Measurements from ENCODE around the gene TBX3. TPM values are rescaled to one million over a fixed set of nuclear protein-coding genes. Genes with fewer than 3 reads are reported as not detected.

Gene TBX3
- total RNA-seq, 2 donors from 2014 or later = 6.1 to 16.1 TPM

GRCh38 chr12:114671066-114671442 is 12.9 kb downstream of the TBX3 start:
- TF ChIP-seq, protein P1, sequence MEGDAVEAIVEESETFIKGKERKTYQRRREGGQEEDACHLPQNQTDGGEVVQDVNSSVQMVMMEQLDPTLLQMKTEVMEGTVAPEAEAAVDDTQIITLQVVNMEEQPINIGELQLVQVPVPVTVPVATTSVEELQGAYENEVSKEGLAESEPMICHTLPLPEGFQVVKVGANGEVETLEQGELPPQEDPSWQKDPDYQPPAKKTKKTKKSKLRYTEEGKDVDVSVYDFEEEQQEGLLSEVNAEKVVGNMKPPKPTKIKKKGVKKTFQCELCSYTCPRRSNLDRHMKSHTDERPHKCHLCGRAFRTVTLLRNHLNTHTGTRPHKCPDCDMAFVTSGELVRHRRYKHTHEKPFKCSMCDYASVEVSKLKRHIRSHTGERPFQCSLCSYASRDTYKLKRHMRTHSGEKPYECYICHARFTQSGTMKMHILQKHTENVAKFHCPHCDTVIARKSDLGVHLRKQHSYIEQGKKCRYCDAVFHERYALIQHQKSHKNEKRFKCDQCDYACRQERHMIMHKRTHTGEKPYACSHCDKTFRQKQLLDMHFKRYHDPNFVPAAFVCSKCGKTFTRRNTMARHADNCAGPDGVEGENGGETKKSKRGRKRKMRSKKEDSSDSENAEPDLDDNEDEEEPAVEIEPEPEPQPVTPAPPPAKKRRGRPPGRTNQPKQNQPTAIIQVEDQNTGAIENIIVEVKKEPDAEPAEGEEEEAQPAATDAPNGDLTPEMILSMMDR (IDR thresholded peaks at IDR 0.05) = no peak
- Histone ChIP-seq H3K4me3 (no peak overlapping the region), H3K27me3 (peaks cover 0 to 4% of the 10 kb centered on the region in 2 donors), H3K9me3 (no peaks in the 10 kb centered on the region), H3K4me1 (peaks cover 0 to 20% of the 10 kb centered on the region in 2 donors), H3K27ac (no peak overlapping the region), H3K36me3 (peaks cover 26% of the 10 kb centered on the region)
- no peak for DNase-seq (ENCODE audit: low spot score)

- peaks cover 0 to 4% of the 10 kb centered on the region in 2 donors for H3K27me3 ChIP-seq
- H3K9me3 ChIP-seq = no peaks in the 10 kb centered on the region
- H3K4me3 ChIP-seq = no peak overlapping the region
- no peak overlapping the region for H3K27ac ChIP-seq
- TF ChIP-seq, protein P1 (IDR thresholded peaks at IDR 0.05) = no peak
- no peak for DNase-seq (ENCODE audit: low spot score)
- H3K36me3 ChIP-seq = peaks cover 26% of the 10 kb centered on the region
- H3K4me1 ChIP-seq = peaks cover 0 to 26% of the 10 kb centered on the region in 2 donors
Observed at GRCh38 chr12:114670291-114670980, 13.5 kb downstream of the TBX3 start.

GRCh38 chr12:114669401-114670290 is 14.3 kb downstream of the TBX3 start:
- TF ChIP-seq, protein P1 (IDR thresholded peaks at IDR 0.05) = no peak
- Histone ChIP-seq H3K9me3 (no peaks in the 10 kb centered on the region), H3K27me3 (peaks cover 0 to 8% of the 10 kb centered on the region in 2 donors), H3K27ac (peak overlapping the region; percentile 39 to 40), H3K36me3 (peaks cover 22% of the 10 kb centered on the region), H3K4me3 (peak overlapping the region in 1 of 2 donors; percentile 49), H3K4me1 (peaks cover 0 to 34% of the 10 kb centered on the region in 2 donors)
- no peak for DNase-seq (ENCODE audit: low spot score)

- Histone ChIP-seq H3K4me1 (peaks cover 0 to 35% of the 10 kb centered on the region in 2 donors), H3K36me3 (peaks cover 16% of the 10 kb centered on the region), H3K27ac (peak overlapping the region; percentile 39 to 40), H3K27me3 (peaks cover 0 to 12% of the 10 kb centered on the region in 2 donors), H3K4me3 (peak overlapping the region; percentile 23 to 49), H3K9me3 (no peaks in the 10 kb centered on the region)
- DNase-seq (ENCODE audit: low spot score) = no peak
- TF ChIP-seq, protein P1 (IDR thresholded peaks at IDR 0.05) = no peak
Observed at GRCh38 chr12:114668886-114669288, 15.1 kb downstream of the TBX3 start.

GRCh38 chr12:114668151-114668885 is 15.7 kb downstream of the TBX3 start:
- DNase-seq (ENCODE audit: low spot score) = peak; percentile 82
- H3K9me3 ChIP-seq = no peaks in the 10 kb centered on the region
- H3K4me3 ChIP-seq = peak overlapping the region; percentile 23 to 49
- H3K36me3 ChIP-seq = peaks cover 10% of the 10 kb centered on the region
- peaks cover 0 to 35% of the 10 kb centered on the region in 2 donors for H3K4me1 ChIP-seq
- TF ChIP-seq, protein P1 (IDR thresholded peaks at IDR 0.05) = peak; percentile 28 to 74
- peak overlapping the region; percentile 39 to 40 for H3K27ac ChIP-seq
- peaks cover 0 to 12% of the 10 kb centered on the region in 2 donors for H3K27me3 ChIP-seq
